Measurements from ENCODE around the gene RHBDD3. TPM values are rescaled to one million over a fixed set of nuclear protein-coding genes. Genes with fewer than 3 reads are reported as not detected.

The RHBDD3 gene
- total and polyA plus RNA-seq, 2 experiments from 2014 or later: 55.0 to 115 TPM

- H3K4me3 ChIP-seq: peak overlapping the region; percentile 99
- peaks cover 34% of the 10 kb centered on the region for H3K4me1 ChIP-seq (ENCODE audit: insufficient read depth)
- Mint-ChIP-seq H3K27me3 (ENCODE audit: insufficient read depth, low read depth, poor library complexity) (peaks cover 19% of the 10 kb centered on the region), H3K36me3 (ENCODE audit: low read depth) (peaks cover 83% of the 10 kb centered on the region), H3K4me3 (peak overlapping the region; percentile 92), H3K9me3 (no peaks in the 10 kb centered on the region), H3K27ac (peak overlapping the region; percentile 99), H3K4me1 (peaks cover 40% of the 10 kb centered on the region)
- TF ChIP-seq CTCF (conservative IDR thresholded peaks at IDR 0.05; ENCODE audit: low read depth in 2 of 2) (no peak), ZNF331 (CRISPR knock-in tag; IDR thresholded peaks at IDR 0.05; ENCODE audit: low read depth) (no peak), CREB1 (CRISPR knock-in tag; IDR thresholded peaks at IDR 0.05; ENCODE audit: low read depth) (no peak), REST (IDR thresholded peaks at IDR 0.05; ENCODE audit: unreplicated experiment) (no peak), ZNF462 (CRISPR knock-in tag; IDR thresholded peaks at IDR 0.05) (no peak), EZH2 (IDR thresholded peaks at IDR 0.05; ENCODE audit: low read depth, unreplicated experiment) (no peak), NANOG (IDR thresholded peaks at IDR 0.05; ENCODE audit: borderline replicate concordance) (no peak), JUNB (IDR thresholded peaks at IDR 0.05; ENCODE audit: unreplicated experiment) (no peak), EZH2phosphoT487 (IDR thresholded peaks at IDR 0.05; ENCODE audit: unreplicated experiment) (no peak), STAT1 (IDR thresholded peaks at IDR 0.05; ENCODE audit: unreplicated experiment) (no peak), ZNF114 (CRISPR knock-in tag; IDR thresholded peaks at IDR 0.05) (no peak), ETS1 (IDR thresholded peaks at IDR 0.05) (no peak), POLR2AphosphoS5 (IDR thresholded peaks at IDR 0.05; ENCODE audit: low read depth) (no peak)
- H4K20me1 ChIP-seq (replicated peaks; ENCODE audit: insufficient read depth): peaks cover 50% of the 10 kb centered on the region
- no peaks in the 10 kb centered on the region for H3K27me3 ChIP-seq (ENCODE audit: insufficient read depth)
- H3K27ac ChIP-seq (ENCODE audit: low read depth): peak overlapping the region; percentile 100
- H3F3A ChIP-seq (replicated peaks; ENCODE audit: low read depth): peaks cover 5% of the 10 kb centered on the region
- no peak for ATAC-seq
- peaks cover 40% of the 10 kb centered on the region for H3K36me3 ChIP-seq (ENCODE audit: insufficient read depth)
- peaks cover 82% of the 10 kb centered on the region for H3K79me2 ChIP-seq (replicated peaks; ENCODE audit: insufficient read depth)
- DNase-seq (ENCODE audit: low spot score): peak; percentile 13
- no peak overlapping the region for H2AFZ ChIP-seq
- no peaks in the 10 kb centered on the region for H3K9me2 ChIP-seq (ENCODE audit: insufficient read depth)
- peak overlapping the region; percentile 100 for H3K4me2 ChIP-seq
Observed at GRCh38 chr22:29269230-29269604, 1.4 kb upstream of the RHBDD3 start.
